GM21529 (cell line): ENCODE measurements around the gene THRB.
"Not testable (repeated sequence)": the region's sequence is repeated elsewhere in the genome, so short reads cannot be mapped to it uniquely, and the experiment has no call there.

Experiments
- ATAC-seq: cut with Tn5 transposase; IDR thresholded peaks from one replicate; pipeline ENCODE4 v1.9.1; 2021; ENCODE audit not compliant: unreplicated experiment

Gene THRB

DNA sequence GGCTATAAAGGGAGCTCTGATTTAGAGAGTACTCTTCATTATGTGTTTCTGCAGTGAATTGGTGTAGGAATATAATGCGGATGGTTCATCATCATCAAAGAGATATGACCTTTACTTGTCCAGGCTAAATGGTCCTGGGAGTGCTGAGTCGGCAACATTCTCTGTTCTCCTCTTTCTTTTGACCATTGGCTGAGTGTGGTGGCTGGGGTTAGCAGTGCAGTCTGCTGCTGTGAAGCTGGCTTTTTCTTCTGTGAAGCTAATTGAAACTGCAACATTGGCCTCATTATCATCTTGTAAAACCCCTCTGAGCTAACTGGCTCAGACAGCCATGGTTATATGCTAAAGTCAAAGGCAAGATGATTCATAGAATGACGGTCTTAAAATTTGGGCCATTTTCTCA, 83.8 kb downstream of the THRB start:
- no peak for ATAC-seq

DNA sequence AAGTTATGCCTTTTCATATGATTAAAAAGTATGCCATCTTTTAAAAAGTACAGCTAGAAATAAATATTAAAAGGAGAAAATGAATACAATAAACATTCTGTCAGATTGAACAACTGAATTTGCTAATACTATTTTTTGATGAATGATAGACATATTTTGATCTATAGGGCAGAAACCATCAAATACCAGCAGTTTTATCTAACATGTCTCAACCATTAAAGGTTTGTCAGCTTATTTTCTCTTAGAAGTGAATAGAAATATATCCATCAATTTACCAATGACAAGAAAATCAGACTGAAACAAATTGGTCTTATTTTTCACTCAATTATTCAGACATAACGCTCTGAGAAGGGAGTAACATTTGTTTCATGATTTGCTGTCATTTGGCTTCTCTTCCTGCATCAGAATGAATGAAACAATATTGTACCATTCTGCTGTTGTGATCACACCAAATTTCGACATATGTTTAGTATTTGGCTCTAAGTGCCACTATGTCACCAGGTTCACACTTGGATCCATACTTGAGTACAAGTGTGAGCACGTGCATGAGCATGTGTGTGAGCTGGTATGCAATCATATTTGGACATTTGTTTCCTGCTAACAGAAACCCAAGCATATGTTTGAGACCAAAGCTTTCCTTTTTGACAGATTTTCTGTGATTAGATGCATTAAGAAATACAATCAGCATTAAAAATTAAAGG, 86.5 kb downstream of the THRB start:
- no peak for ATAC-seq

DNA sequence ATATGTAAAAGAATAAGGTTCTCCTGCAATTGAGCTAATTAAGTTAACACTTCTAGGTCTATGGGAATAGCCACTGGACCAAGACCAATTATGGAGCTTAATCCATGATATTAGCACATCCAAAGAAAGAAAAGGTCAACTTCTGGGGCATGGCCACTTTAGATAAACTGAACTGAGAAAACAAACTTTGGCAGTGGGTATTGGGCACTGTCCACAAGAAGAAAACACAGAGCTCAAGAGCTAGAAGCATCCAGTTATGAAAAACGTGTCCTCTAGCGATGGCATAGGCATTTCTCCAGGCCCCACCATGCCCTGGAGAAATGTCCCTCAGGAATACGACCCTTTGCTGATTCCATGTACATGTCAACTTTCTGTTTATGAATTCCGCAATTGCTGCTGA, 87.8 kb downstream of the THRB start:
- ATAC-seq: no peak

DNA sequence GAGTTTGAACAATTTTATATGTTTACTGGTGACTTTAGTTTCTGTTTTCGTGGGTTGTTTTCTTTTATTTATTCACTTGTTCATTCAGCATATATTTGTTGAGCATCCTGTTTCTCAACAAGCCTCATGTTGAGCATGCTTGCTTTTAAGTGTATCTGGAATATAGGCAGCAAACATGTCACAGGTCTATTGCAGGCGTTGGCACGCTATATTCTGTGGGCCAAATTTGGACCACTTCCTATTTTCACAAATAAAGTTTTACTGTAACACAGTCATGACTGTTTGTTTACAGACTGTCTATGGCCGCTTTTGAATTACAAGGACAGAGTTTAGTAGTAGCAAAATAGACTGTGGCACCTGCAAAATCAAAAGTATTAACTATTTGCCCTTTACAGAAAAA, 89.6 kb downstream of the THRB start:
- no peak for ATAC-seq

DNA sequence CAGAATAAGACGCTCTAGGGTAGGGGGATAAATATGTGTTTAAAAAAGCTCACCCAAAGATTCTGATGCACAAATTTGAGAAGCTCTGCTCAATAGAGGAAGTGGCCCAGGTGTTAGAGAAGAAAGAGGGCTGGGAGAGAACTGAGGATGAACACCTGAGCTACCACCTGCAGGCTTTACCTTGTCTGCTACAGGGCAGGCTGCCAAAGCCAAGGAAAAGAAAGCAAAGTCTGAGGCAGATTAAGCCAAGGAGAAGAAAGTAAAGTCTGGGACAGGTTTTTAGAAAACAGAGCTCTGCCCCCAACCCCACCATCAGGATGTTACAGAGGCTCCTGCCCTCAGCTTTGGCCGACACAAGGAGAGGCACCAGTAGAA, 92.9 kb downstream of the THRB start:
- ATAC-seq: no peak

DNA sequence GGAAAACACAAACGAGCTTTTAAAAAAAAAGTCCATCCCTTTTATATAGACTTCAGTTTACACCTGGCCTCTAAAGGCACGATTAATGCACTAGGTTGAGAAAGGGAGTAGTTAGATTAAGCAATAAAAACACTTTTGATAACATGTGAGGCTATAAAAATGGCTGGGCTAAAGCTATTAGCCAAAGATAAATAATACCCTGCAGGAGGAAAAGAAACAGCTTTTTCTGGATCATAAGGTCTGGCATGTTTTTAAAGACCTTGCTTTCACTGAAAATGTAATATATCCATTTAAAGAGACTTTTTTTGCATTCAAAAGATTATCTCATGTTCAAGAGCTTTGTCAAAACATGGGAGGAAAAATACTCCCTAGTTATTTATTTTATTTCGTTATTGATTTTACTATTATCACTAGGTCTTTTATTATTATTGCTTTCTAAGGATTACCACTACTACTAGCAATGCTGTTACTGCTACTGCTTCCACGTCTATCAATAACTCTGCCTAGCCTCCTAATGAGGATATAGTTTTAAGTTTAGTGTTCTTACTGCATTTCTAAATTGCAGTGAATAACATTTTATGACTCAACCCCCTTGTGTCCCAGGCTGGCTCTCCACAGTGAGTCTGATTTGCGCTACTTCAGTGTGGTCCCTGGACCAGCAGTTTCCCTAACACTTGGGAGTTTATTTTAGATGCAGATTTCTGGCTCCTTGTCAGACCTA, 93.4 kb downstream of the THRB start:
- ATAC-seq: no peak

DNA sequence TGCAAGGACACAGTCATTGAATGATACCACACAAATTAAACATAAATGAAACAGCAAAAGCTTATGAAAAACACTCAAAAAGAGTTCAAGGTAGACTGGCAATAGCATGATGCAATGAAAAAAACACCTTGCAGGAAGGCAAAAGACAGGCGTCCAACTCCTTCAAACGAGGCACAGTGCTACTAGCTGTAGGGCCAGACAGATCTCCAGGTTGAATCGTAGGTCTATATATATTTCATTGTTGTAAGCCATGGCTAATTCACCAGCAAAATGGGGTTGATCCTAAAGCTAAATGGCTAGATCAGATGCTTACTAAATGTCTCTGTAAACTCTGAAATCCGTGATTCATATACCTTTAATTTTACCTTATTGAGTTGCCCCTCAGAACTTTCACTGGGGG, 94.2 kb downstream of the THRB start:
- no peak for ATAC-seq

DNA sequence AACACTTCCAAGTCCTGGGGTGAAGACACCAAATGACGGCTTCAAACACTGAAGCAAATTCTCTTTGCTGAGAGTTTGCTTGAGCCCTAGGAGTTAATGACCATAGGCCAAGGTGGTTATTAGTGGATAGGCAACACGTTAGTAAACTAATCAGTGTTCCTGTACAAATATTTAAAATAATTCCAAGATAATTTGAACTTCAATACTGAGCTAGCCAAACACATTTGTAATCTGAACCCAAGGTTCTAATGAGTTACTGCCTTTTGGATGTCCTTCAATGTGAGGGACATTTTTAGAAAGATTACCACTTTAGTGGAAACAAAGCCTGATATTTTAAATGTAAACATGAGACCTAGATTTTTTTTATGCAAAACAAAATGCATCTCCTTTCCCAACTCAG, 94.6 kb downstream of the THRB start:
- no peak for ATAC-seq

DNA sequence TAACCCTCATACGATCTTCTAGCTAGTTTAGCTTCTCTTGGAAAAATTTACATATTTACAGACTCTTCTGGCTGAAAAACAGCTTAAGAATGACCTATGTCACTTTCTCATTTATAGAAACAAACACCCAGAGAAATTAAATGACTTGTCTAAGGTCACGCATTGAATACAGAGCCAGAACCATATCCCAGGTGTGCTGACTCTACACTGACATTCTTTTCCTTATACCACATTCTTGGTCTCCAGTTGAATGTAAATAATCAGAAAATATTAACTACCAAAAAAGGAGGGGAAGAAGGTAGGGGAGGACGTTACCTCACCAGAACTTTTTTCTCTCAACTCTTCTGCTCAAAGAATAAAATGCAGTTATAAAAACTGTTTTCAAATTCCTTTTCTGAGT, 95.0 kb downstream of the THRB start:
- no peak for ATAC-seq

DNA sequence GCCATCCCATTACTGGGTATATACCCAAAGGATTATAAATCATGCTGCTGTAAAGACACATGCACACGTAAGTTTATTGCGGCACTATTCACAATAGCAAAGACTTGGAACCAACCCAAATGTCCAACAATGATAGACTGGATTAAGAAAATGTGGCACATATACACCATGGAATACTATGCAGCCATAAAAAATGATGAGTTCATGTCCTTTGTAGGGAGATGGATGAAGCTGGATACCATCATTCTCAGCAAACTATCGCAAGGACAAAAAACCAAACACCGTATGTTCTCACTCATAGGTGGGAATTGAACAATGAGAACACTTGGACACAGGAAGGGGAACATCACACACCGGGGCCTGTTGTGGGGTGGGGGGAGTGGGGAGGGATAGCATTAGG, 95.9 kb downstream of the THRB start:
- ATAC-seq: not testable (repeated sequence)

DNA sequence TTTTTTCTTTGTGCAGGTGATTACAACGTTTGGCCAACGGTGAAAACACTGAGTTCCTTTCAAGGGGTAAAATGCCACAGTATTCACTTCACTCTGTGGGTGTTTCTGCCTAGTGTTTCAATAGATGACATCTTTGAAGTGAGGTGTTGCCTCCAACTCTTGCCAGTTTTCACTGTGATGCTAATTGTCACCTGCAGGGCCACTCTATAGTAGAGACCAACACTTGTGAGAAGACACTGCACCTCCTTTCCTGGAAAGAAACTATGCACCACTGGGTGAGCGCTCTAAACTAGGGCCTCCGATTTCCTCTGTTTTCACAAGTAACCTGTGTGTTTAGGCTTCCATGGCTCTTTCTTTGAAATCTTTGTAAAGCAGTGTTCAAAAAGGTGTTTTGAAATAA, 98.3 kb downstream of the THRB start:
- no peak for ATAC-seq

DNA sequence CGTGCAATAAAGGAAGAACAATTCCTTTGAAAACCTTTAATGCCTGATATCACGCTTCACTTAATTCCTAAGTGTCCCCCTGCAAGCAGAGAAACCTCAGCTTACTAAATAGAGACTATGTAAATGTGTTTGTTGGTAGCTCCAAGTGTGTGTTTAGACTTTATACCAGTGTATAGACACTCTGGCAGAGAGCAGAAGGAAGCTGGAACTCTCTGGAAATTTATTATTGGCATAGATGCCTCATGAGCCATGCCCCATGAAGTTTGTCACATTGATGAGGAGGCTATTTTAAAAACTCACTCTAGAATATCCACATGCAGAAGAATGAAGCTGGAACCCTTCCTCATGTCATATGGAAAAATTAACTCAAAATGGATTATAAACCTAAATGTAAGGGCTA, 99.9 kb downstream of the THRB start:
- no peak for ATAC-seq

DNA sequence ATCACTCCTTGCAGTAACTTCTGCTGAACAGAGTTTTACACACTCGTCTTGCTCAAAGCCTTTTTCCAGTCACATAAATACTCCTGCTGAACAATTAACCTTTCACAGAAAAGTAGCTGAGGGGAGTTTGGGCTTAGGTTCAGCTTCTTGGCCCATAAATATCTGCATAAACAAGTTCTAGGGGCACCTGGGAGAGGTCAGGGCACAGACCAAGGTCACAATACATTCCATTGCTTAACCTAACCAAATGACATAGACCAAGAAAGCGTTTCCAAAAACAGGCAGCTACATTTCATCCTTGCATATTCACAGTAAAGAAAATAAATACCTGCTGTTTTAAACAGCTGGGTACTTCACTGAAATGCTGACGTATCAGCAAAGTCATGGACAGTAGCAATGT, 101.3 kb downstream of the THRB start:
- ATAC-seq: no peak

DNA sequence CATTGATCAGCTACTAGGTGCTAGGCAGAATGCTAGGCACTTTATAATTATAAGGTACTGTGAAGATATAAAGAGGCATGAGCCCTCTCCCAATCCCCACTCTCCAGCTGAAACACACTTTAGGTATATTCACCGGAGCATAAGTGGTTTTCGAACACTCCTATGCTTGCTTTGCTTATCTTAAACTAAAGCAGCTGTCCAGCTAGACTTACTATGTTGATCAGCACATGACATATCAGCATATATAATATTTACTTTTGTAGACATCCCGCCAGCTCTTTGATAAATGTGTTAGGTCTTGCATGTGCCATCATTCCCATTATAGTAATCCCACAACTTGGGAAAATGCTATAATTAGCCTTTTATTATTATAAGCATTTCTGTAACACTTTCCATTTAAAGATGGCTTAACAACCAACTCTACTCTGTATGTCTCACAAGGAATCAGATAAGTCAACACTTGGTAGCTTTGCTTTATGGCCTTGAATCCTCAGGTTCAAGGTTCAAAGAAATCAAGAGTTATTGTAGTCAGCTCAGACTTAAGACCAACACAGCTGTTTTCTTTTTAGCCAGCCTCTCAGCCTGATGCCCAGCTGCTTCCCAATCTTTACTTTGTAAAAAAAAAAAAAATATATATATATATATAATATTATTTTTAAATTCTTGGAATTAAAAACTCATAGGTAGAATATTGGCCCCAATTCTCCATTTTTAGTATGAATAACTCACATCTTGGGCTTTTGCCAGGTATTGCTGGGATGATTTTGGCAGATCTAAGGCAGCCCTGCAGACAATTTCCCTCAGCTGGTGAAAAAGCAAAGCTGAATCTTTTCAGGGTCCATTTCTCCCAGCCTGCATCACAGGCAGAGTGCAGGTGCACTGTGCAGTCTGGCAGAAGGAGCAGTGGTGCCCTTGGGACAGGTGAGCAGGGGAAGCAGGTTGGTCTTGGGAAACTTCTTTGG, 104.2 kb downstream of the THRB start:
- no peak for ATAC-seq

DNA sequence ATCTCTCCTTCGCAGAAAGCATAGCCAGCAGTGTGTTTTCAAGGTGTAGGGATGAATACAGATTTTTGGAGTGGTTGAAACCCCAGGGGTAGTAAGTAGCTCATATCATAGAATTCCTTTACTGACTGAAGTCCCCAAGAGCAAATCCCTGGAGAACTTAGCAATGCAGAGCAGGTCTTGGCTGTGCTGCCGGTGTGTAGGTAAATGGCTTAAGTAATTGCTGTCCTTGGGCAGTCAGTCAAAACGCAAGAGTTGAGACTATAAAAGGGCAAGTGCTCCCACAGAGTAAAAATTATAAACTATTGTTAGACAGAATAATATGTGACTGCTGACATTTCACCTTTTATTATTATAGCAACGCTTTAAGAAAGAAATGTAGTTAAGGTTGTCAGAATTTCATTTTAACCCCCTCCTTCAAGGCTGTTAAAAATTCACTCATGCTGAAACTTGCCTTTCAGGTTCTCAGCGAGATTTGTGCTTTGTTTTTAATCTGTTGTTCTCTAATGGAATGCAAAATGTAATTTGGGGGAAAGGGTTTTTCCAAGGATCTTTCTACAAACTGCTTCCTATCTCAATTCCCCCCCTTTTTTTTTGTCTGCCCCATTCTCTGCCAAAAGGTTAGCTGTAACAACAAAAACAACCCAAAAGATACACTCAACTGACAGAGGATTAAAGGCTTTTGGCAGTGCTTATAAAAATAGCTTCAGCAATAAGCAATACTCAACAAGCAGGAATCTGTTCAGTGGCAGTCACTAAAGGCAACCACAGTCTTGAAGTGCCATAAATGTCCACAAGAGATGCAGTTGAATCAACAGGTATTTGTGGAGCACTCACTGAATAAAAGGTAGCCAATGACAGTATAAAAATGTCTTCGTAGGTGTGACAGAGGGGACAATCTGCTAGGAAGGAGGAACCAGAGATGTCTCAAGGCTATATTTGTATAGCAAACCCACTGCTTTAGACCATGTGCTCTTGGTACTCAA, 105.3 kb downstream of the THRB start:
- ATAC-seq: no peak

DNA sequence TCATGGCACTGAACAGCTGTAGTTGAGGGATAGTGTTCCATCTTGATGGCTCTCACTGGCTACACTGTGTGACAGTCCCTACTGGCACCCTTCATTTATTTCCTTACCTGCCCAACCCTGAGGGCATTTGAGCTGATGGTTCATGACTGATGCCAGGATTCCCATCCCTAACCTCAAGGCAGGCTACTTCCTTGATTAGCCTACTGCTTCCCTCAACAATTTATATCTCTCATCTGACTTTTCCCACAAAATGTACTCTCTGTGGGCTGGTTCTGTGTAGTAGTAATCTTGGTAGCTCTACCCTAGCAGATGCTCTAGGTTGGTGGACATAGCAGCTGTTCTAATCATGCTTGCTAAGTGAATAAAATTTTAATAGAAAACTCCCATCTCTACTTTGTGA, 106.0 kb downstream of the THRB start:
- ATAC-seq: no peak

DNA sequence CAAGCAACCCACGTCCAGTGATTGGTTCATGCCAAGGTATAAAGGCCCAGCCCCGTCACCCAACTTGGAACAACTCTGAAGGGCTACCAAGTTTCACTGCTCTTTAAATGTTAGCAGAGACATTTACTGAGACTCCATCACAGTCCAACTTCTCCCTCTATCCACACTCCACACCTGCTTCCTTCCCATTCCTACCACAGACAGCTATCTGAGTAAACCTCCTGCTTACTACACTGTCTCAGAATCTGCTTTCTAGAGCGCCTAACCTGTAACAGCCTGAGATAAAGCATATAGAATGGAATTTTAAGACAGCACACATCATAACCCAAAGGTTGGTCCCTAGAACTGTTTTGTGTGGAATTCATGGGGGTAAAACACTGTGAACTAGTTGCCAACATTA, 106.5 kb downstream of the THRB start:
- ATAC-seq: no peak

DNA sequence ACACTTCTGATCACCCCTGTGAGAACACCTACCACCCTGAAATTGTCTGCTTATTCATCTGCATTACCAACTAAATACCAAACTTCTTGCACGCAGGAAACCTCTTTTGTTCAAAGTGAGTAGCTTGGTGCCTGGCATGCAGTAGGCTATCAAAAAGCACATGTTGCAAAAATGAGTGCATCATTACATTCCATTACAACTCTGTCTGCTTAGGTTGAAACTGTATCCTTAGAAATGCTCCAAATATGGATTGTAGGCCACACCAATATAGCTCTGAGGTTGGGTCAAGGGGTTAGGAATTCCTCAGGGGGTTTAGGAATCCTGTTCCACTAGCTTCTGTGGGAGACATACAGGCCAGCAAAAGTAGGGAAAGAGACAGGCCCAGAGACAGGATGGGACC, 107.2 kb downstream of the THRB start:
- ATAC-seq: no peak

DNA sequence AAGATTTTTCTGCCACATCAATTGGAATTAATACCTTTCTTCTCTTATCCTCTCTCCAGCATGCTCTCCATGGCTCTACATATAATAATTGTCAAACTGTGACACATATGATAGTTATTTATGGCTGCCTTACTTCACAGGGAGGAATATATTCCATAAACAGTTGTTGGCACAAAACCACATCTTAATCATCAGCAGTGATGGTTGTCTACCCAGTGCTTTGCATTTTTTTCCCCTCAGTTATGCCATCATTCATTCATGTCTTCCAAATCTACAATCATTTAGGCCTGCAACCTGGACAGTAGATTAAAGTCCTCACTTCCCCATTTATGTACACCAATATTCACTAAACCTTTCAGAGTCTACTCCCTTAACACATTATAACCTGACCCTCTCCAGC, 107.7 kb downstream of the THRB start:
- no peak for ATAC-seq

DNA sequence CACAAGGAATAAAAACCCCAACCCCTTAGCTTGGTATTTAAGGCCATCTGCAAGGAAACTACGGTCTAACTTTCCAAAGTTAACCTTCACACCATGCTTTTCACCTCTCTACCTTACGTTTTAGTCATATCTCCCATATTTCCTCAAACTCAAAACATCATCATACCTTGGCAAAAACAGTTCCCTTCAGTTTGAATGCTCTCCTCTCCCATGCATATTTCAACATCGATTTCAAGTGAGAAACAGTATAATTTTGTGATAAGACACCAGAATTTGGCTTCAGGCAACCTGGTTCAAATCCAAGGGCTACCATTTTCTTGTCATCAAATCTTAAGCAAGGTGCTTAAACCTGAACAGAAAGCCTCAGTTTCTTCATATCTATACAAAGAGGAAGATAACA, 108.2 kb downstream of the THRB start:
- no peak for ATAC-seq
